Fibroblast of lung (primary cell): ENCODE measurements around the gene KCNMA1.

Experiments used
- EZH2 ChIP-seq: IDR thresholded peaks from 2 replicates; pipeline ENCODE4 v1.5.1; 2012; ENCODE audit warnings: low read length, control low read depth, mild to moderate bottlenecking; ENCODE audit errors: missing control alignments
- TF ChIP-seq, protein P1 (sequence below), 2 donors: IDR thresholded peaks in 1 of 2; conservative IDR thresholded peaks in 1 of 2; 1 replicate in 1 of 2; 2 replicates in 1 of 2; pipeline ENCODE4 v1.5.1; 2011 to 2012; ENCODE audit warnings: low read length in 2 of 2, control low read depth in 1 of 2, inconsistent platforms in 1 of 2, low read depth in 1 of 2, mild to moderate bottlenecking in 1 of 2

DNA sequence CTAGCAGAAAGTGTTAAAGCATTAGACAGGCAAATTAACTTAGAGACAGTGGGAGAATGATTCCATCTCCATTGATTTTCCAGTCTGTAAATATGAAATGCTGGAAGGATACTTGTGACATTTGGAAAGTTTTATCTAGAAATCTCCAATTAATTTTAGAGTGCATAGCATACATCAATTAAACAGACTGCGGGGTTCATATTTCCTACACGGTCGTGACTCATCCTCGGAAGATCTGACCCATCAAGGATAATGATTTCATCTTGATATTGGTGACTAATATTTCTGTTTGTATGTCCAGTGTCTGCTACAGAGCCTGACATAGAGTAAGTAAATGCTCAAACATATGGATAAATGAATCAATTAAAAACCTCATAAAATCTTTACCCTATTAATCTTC lies 474.9 kb downstream of the KCNMA1 start:
- TF ChIP-seq, protein P1, sequence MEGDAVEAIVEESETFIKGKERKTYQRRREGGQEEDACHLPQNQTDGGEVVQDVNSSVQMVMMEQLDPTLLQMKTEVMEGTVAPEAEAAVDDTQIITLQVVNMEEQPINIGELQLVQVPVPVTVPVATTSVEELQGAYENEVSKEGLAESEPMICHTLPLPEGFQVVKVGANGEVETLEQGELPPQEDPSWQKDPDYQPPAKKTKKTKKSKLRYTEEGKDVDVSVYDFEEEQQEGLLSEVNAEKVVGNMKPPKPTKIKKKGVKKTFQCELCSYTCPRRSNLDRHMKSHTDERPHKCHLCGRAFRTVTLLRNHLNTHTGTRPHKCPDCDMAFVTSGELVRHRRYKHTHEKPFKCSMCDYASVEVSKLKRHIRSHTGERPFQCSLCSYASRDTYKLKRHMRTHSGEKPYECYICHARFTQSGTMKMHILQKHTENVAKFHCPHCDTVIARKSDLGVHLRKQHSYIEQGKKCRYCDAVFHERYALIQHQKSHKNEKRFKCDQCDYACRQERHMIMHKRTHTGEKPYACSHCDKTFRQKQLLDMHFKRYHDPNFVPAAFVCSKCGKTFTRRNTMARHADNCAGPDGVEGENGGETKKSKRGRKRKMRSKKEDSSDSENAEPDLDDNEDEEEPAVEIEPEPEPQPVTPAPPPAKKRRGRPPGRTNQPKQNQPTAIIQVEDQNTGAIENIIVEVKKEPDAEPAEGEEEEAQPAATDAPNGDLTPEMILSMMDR (conservative IDR thresholded peaks at IDR 0.05 in 1 of 2, IDR thresholded peaks at IDR 0.05 in 1 of 2; ENCODE audit: low read depth in 1 of 2, low read length in 2 of 2) = no peak
- no peak for TF ChIP-seq EZH2
